WTC11 (cell line): ENCODE data around the gene EDN2. TPM values are rescaled to one million over a fixed set of nuclear protein-coding genes. Genes with fewer than 3 reads are reported as not detected.

ENCODE experiments used
- ATAC-seq: fragments of 200-7000 bp; cut with Tn5 transposase; 2 replicates; pipeline ENCODE4 v1.10.0; 2021; ENCODE audit warnings: mild to moderate bottlenecking, moderate library complexity
- CTCF ChIA-PET: fragments of 300-600 bp; sonication (Branson Sonifier 250); formaldehyde crosslinking; loops from one replicate; lab custom pipeline; 2021; ENCODE audit warnings: antibody characterized with exemption; lab: Charles Lee
- POLR2A ChIA-PET: fragments of 350-600 bp; sonication (Branson Sonifier 250); formaldehyde crosslinking; loops from one replicate; lab custom pipeline; 2021; ENCODE audit warnings: antibody characterized with exemption; lab: Charles Lee
- DNase-seq: peaks from one replicate; pipeline ENCODE4 v3.0.0; 2021; ENCODE audit warnings: low spot score
- H3K27ac Mint-ChIP-seq: 2 replicates; pipeline ENCODE4 v1.8.0; 2021; ENCODE audit warnings: mixed read lengths
- H3K27me3 Mint-ChIP-seq: 2 replicates; pipeline ENCODE4 v1.8.0; 2021; ENCODE audit warnings: low read depth, mild to moderate bottlenecking, moderate library complexity, mixed read lengths
- H3K36me3 Mint-ChIP-seq: 2 replicates; pipeline ENCODE4 v1.8.0; 2021; ENCODE audit warnings: mixed read lengths
- H3K4me1 Mint-ChIP-seq: 2 replicates; pipeline ENCODE4 v1.8.0; 2022; ENCODE audit warnings: mixed read lengths
- H3K4me3 Mint-ChIP-seq: 2 replicates; pipeline ENCODE4 v1.8.0; 2021; ENCODE audit warnings: mild to moderate bottlenecking, moderate library complexity, mixed read lengths
- H3K9me3 Mint-ChIP-seq: 2 replicates; pipeline ENCODE4 v1.8.0; 2021; ENCODE audit warnings: mixed read lengths
- CREM ChIP-seq: sonication (generic); formaldehyde crosslinking; IDR thresholded peaks from 2 replicates; pipeline ENCODE4 v1.8.1; 2022; ENCODE audit warnings: mild to moderate bottlenecking, missing genetic modification reagents, moderate library complexity
- IRF2 ChIP-seq: sonication (generic); formaldehyde crosslinking; IDR thresholded peaks from 2 replicates; pipeline ENCODE4 v1.8.0; 2022; ENCODE audit warnings: low read depth, missing genetic modification reagents, borderline replicate concordance
- JUN ChIP-seq: sonication (generic); formaldehyde crosslinking; IDR thresholded peaks from 2 replicates; pipeline ENCODE4 v1.8.0; 2023; ENCODE audit warnings: mild to moderate bottlenecking, missing genetic modification reagents
- KAT7 ChIP-seq: sonication (generic); formaldehyde crosslinking; IDR thresholded peaks from 2 replicates; pipeline ENCODE4 v1.8.1; 2023; ENCODE audit warnings: missing genetic modification reagents, mild to moderate bottlenecking, borderline replicate concordance
- NFE2L1 ChIP-seq: sonication (generic); formaldehyde crosslinking; IDR thresholded peaks from 2 replicates; pipeline ENCODE4 v1.8.1; 2023; ENCODE audit warnings: missing genetic modification reagents
- NR2C2 ChIP-seq: sonication (generic); formaldehyde crosslinking; IDR thresholded peaks from 2 replicates; pipeline ENCODE4 v1.8.0; 2022; ENCODE audit warnings: mild to moderate bottlenecking, missing genetic modification reagents
- PRRX2 ChIP-seq: fragments of 250-450 bp; sonication (Bioruptor Pico); IDR thresholded peaks from 2 replicates; pipeline ENCODE4 v1.8.0; 2021; ENCODE audit warnings: mild to moderate bottlenecking
- TCF7 ChIP-seq: sonication (generic); formaldehyde crosslinking; IDR thresholded peaks from 2 replicates; pipeline ENCODE4 v1.8.0; 2022; ENCODE audit warnings: mild to moderate bottlenecking, low read depth, missing genetic modification reagents, moderate library complexity
- TEAD4 ChIP-seq: sonication (generic); formaldehyde crosslinking; IDR thresholded peaks from 2 replicates; pipeline ENCODE4 v1.8.0; 2022; ENCODE audit warnings: mild to moderate bottlenecking, missing genetic modification reagents
- TP53 ChIP-seq: sonication (generic); formaldehyde crosslinking; IDR thresholded peaks from 2 replicates; pipeline ENCODE4 v1.8.1; 2023; ENCODE audit warnings: mild to moderate bottlenecking, missing genetic modification reagents
- ZNF219 ChIP-seq: sonication (generic); formaldehyde crosslinking; IDR thresholded peaks from 2 replicates; pipeline ENCODE4 v1.8.0; 2023; ENCODE audit warnings: missing genetic modification reagents, mild to moderate bottlenecking, borderline replicate concordance
- ZNF396 ChIP-seq: fragments of 250-450 bp; sonication (Bioruptor Pico); IDR thresholded peaks from 2 replicates; pipeline ENCODE4 v1.8.0; 2021; ENCODE audit warnings: mild to moderate bottlenecking, moderate library complexity, borderline replicate concordance
- ZNF423 ChIP-seq: fragments of 250-450 bp; sonication (Bioruptor Pico); IDR thresholded peaks from 2 replicates; pipeline ENCODE4 v2.1.2; 2022; ENCODE audit warnings: mild to moderate bottlenecking, moderate library complexity
- total RNA-seq: library from RNA; stranded (reverse); gene quantifications from 3 replicates; pipeline ENCODE4 v1.2.3, GENCODE V29; 2021
- TF ChIP-seq, protein P1 (sequence below): fragments of 250-450 bp; sonication (Bioruptor Pico); IDR thresholded peaks from 2 replicates; pipeline ENCODE4 v2.1.2; 2022; ENCODE audit warnings: mild to moderate bottlenecking, moderate library complexity
- TF ChIP-seq, protein P2 (sequence below): sonication (generic); formaldehyde crosslinking; IDR thresholded peaks from 2 replicates; pipeline ENCODE4 v1.8.1; 2022; ENCODE audit warnings: missing genetic modification reagents, borderline replicate concordance
- TF ChIP-seq, protein P3 (sequence below): fragments of 250-450 bp; sonication (Bioruptor Pico); conservative IDR thresholded peaks from 2 replicates; pipeline ENCODE4 v1.9.0; 2021; ENCODE audit warnings: mild to moderate bottlenecking
- TF ChIP-seq, protein P4 (sequence below): sonication (generic); formaldehyde crosslinking; IDR thresholded peaks from 2 replicates; pipeline ENCODE4 v1.8.0; 2023; ENCODE audit warnings: missing genetic modification reagents, mild to moderate bottlenecking, borderline replicate concordance
- TF ChIP-seq, protein P5 (sequence below): fragments of 250-450 bp; sonication (Bioruptor Pico); IDR thresholded peaks from 2 replicates; pipeline ENCODE4 v1.9.0; 2021; ENCODE audit warnings: moderate library complexity, mild to moderate bottlenecking, inconsistent platforms, borderline replicate concordance
- TF ChIP-seq, protein P6 (sequence below): sonication (generic); formaldehyde crosslinking; IDR thresholded peaks from 2 replicates; pipeline ENCODE4 v1.8.1; 2022; ENCODE audit warnings: mild to moderate bottlenecking, moderate library complexity, missing genetic modification reagents
- TF ChIP-seq, protein P7 (sequence below): sonication (generic); formaldehyde crosslinking; IDR thresholded peaks from 2 replicates; pipeline ENCODE4 v1.8.0; 2023; ENCODE audit warnings: mild to moderate bottlenecking, missing genetic modification reagents
- TF ChIP-seq, protein P8 (sequence below): sonication (generic); formaldehyde crosslinking; IDR thresholded peaks from 2 replicates; pipeline ENCODE4 v1.8.0; 2022; ENCODE audit warnings: mild to moderate bottlenecking, missing genetic modification reagents

The EDN2 gene
- total RNA-seq, 1 experiment from 2014 or later: 0.33 TPM

DNA sequence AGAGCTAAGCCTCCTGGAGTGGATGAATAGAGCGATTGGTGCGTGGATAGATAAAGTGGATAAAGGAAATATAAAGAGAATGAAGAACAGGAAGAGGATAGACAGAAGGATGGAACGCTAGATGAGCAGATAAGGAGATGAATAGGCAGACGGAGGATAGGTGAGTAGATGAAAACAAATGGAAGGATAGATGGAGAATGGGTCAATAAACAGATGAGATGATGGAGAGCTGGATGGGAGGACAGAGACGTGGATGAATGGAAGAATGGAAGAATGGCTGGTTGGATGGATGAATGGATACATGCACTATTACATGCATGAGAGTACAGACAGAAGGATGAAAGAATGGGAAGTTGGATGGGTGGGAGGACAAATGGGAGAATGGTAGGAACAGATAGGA is 35.2 kb upstream of the EDN2 start (continued):
- TF ChIP-seq, protein P1, sequence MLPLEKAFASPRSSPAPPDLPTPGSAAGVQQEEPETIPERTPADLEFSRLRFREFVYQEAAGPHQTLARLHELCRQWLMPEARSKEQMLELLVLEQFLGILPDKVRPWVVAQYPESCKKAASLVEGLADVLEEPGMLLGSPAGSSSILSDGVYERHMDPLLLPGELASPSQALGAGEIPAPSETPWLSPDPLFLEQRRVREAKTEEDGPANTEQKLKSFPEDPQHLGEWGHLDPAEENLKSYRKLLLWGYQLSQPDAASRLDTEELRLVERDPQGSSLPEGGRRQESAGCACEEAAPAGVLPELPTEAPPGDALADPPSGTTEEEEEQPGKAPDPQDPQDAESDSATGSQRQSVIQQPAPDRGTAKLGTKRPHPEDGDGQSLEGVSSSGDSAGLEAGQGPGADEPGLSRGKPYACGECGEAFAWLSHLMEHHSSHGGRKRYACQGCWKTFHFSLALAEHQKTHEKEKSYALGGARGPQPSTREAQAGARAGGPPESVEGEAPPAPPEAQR (CRISPR knock-in tag): no peak
- TF ChIP-seq ZNF423 (CRISPR knock-in tag): no peak
- TF ChIP-seq PRRX2 (CRISPR knock-in tag): no peak
- TF ChIP-seq TCF7 (CRISPR knock-in tag): no peak
- TF ChIP-seq, protein P2, sequence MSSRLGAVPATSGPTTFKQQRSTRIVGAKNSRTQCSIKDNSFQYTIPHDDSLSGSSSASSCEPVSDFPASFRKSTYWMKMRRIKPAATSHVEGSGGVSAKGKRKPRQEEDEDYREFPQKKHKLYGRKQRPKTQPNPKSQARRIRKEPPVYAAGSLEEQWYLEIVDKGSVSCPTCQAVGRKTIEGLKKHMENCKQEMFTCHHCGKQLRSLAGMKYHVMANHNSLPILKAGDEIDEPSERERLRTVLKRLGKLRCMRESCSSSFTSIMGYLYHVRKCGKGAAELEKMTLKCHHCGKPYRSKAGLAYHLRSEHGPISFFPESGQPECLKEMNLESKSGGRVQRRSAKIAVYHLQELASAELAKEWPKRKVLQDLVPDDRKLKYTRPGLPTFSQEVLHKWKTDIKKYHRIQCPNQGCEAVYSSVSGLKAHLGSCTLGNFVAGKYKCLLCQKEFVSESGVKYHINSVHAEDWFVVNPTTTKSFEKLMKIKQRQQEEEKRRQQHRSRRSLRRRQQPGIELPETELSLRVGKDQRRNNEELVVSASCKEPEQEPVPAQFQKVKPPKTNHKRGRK: no peak
- TF ChIP-seq NFE2L1 (CRISPR knock-in tag): no peak
- TF ChIP-seq ZNF396: no peak
- no peak for TF ChIP-seq NR2C2 (CRISPR knock-in tag)

DNA sequence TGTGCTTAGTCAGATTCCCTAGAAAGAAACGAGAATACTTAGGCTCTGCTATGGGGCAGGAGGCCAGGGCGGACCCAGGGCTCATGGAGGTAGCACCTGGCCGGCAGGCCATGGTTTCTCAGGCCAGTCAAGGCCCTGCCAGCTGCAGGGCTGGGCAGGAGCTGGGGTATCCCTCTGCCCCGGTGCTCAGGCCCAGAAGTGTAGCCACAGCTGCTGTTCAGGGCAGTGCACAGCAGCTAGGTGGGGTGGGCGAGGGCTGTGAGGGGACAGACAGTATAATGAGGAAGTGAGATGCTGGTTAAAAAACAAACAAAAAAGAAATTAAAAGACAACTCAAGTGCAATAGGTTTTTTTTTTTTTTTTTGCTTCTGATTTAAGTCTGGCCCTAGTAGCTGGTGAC is 34.0 kb upstream of the EDN2 start:
- no peaks in the 10 kb centered on the region for H3K9me3 Mint-ChIP-seq
- DNase-seq (no peak), ATAC-seq (no peak)
- CTCF ChIA-PET: interaction anchor here (0.7 kb wide), 2 partner anchors 55 to 235 kb away, joined by 3 read pairs; no protein-coding TSS in a partner anchor
- H3K4me1 Mint-ChIP-seq: peaks cover 12% of the 10 kb centered on the region
- H3K27me3 Mint-ChIP-seq: peaks cover 15% of the 10 kb centered on the region
- POLR2A ChIA-PET: no interaction called here
- no peaks in the 10 kb centered on the region for H3K36me3 Mint-ChIP-seq
- TF ChIP-seq TP53 (CRISPR knock-in tag) (no peak), ZNF396 (no peak), CREM (CRISPR knock-in tag) (no peak), IRF2 (CRISPR knock-in tag) (no peak), ZNF219 (CRISPR knock-in tag) (no peak), TEAD4 (CRISPR knock-in tag) (no peak), KAT7 (no peak), PRRX2 (CRISPR knock-in tag) (no peak), JUN (no peak)
- TF ChIP-seq, protein P3, sequence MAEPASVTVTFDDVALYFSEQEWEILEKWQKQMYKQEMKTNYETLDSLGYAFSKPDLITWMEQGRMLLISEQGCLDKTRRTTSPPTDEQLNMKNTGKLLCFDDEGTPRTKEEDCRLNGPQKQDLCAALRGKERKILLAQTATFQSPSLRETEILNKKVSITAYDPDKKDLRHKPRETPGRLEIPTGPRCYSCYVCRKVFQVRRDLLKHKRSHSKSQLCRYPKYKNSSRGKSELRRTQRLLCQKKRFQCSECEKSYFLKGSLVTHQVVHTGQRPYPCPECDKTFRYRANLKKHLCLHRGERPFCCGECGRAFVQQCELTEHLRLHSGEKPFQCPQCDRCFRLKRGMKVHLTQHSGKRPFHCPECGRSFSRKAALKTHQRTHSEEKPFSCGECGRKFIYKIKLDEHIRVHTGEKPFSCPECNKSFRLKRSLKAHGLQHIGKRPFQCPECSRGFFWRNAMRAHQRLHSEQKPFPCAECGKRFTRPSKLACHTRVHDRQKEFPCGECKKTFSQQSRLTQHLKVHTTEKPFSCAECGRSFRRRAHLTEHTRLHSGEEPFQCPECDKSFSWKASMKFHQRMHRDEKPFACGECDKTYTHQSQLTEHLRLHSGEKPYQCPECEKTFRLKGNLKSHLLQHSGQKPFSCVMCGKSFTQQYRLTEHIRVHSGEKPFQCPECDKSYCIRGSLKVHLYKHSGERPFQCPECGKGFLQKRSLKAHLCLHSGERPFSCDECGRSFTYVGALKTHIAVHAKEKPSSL: no peak
- TF ChIP-seq, protein P4, sequence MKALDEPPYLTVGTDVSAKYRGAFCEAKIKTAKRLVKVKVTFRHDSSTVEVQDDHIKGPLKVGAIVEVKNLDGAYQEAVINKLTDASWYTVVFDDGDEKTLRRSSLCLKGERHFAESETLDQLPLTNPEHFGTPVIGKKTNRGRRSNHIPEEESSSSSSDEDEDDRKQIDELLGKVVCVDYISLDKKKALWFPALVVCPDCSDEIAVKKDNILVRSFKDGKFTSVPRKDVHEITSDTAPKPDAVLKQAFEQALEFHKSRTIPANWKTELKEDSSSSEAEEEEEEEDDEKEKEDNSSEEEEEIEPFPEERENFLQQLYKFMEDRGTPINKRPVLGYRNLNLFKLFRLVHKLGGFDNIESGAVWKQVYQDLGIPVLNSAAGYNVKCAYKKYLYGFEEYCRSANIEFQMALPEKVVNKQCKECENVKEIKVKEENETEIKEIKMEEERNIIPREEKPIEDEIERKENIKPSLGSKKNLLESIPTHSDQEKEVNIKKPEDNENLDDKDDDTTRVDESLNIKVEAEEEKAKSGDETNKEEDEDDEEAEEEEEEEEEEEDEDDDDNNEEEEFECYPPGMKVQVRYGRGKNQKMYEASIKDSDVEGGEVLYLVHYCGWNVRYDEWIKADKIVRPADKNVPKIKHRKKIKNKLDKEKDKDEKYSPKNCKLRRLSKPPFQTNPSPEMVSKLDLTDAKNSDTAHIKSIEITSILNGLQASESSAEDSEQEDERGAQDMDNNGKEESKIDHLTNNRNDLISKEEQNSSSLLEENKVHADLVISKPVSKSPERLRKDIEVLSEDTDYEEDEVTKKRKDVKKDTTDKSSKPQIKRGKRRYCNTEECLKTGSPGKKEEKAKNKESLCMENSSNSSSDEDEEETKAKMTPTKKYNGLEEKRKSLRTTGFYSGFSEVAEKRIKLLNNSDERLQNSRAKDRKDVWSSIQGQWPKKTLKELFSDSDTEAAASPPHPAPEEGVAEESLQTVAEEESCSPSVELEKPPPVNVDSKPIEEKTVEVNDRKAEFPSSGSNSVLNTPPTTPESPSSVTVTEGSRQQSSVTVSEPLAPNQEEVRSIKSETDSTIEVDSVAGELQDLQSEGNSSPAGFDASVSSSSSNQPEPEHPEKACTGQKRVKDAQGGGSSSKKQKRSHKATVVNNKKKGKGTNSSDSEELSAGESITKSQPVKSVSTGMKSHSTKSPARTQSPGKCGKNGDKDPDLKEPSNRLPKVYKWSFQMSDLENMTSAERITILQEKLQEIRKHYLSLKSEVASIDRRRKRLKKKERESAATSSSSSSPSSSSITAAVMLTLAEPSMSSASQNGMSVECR (CRISPR knock-in tag): no peak
- TF ChIP-seq, protein P5, sequence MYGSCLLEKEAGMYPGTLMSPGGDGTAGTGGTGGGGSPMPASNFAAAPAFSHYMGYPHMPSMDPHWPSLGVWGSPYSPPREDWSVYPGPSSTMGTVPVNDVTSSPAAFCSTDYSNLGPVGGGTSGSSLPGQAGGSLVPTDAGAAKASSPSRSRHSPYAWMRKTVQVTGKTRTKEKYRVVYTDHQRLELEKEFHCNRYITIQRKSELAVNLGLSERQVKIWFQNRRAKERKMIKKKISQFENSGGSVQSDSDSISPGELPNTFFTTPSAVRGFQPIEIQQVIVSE: no peak
- TF ChIP-seq, protein P6, sequence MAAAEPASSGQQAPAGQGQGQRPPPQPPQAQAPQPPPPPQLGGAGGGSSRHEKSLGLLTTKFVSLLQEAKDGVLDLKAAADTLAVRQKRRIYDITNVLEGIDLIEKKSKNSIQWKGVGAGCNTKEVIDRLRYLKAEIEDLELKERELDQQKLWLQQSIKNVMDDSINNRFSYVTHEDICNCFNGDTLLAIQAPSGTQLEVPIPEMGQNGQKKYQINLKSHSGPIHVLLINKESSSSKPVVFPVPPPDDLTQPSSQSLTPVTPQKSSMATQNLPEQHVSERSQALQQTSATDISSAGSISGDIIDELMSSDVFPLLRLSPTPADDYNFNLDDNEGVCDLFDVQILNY: no peak
- TF ChIP-seq, protein P7, sequence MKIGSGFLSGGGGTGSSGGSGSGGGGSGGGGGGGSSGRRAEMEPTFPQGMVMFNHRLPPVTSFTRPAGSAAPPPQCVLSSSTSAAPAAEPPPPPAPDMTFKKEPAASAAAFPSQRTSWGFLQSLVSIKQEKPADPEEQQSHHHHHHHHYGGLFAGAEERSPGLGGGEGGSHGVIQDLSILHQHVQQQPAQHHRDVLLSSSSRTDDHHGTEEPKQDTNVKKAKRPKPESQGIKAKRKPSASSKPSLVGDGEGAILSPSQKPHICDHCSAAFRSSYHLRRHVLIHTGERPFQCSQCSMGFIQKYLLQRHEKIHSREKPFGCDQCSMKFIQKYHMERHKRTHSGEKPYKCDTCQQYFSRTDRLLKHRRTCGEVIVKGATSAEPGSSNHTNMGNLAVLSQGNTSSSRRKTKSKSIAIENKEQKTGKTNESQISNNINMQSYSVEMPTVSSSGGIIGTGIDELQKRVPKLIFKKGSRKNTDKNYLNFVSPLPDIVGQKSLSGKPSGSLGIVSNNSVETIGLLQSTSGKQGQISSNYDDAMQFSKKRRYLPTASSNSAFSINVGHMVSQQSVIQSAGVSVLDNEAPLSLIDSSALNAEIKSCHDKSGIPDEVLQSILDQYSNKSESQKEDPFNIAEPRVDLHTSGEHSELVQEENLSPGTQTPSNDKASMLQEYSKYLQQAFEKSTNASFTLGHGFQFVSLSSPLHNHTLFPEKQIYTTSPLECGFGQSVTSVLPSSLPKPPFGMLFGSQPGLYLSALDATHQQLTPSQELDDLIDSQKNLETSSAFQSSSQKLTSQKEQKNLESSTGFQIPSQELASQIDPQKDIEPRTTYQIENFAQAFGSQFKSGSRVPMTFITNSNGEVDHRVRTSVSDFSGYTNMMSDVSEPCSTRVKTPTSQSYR (CRISPR knock-in tag): no peak
- TF ChIP-seq, protein P8, sequence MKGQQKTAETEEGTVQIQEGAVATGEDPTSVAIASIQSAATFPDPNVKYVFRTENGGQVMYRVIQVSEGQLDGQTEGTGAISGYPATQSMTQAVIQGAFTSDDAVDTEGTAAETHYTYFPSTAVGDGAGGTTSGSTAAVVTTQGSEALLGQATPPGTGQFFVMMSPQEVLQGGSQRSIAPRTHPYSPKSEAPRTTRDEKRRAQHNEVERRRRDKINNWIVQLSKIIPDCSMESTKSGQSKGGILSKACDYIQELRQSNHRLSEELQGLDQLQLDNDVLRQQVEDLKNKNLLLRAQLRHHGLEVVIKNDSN (CRISPR knock-in tag): no peak
- no peak overlapping the region for H3K27ac Mint-ChIP-seq
- H3K4me3 Mint-ChIP-seq: no peak overlapping the region
